Spleen (tissue), 11 donors: ENCODE data around the gene RAB3IL1. TPM values are rescaled to one million over a fixed set of nuclear protein-coding genes. Genes with fewer than 3 reads are reported as not detected.
"Not testable (repeated sequence)": the region's sequence is repeated elsewhere in the genome, so short reads cannot be mapped to it uniquely, and the experiment has no call there.

Experiments used
- DNase-seq: peaks from one replicate; pipeline ENCODE4 v3.0.0-alpha.2; 2020
- H3K27ac ChIP-seq, 8 donors: fragments of 200-600 bp; sonication (generic) in 7 of 8; 1 replicate in 4 of 8; 2 replicates in 4 of 8; pipeline versions ENCODE4 v1.5.0 to v1.8.0; 2016 to 2021; ENCODE audit warnings: inconsistent platforms in 4 of 8, mild to moderate bottlenecking in 4 of 8, moderate library complexity in 1 of 8
- H3K27me3 ChIP-seq, 7 donors: fragments of 200-600 bp; sonication (generic) in 6 of 7; replicated peaks in 1 of 7; 1 replicate in 4 of 7; 2 replicates in 3 of 7; pipeline versions ENCODE4 v1.5.0 to v1.8.0; 2016 to 2021; ENCODE audit warnings: inconsistent platforms in 3 of 7, mild to moderate bottlenecking in 1 of 7
- H3K36me3 ChIP-seq, 6 donors: fragments of 200-600 bp; sonication (generic) in 5 of 6; 1 replicate in 4 of 6; 2 replicates in 2 of 6; pipeline versions ENCODE4 v1.5.0 to v1.8.0; 2016 to 2021; ENCODE audit warnings: inconsistent platforms in 2 of 6
- H3K4me1 ChIP-seq, 6 donors: fragments of 200-600 bp; sonication (generic) in 5 of 6; 1 replicate in 3 of 6; 2 replicates in 3 of 6; pipeline versions ENCODE4 v1.5.0 to v1.8.0; 2016 to 2021; ENCODE audit warnings: inconsistent platforms in 3 of 6
- H3K4me3 ChIP-seq, 8 donors: fragments of 200-600 bp; sonication (generic) in 7 of 8; 1 replicate in 4 of 8; 2 replicates in 4 of 8; pipeline versions ENCODE4 v1.5.0 to v1.8.0; 2016 to 2021; ENCODE audit warnings: inconsistent platforms in 4 of 8, mild to moderate bottlenecking in 4 of 8, moderate library complexity in 2 of 8
- H3K9me3 ChIP-seq, 8 donors: fragments of 200-600 bp; sonication (generic) in 7 of 8; 1 replicate in 4 of 8; 2 replicates in 4 of 8; pipeline versions ENCODE4 v1.5.0 to v1.8.0; 2016 to 2021; ENCODE audit warnings: inconsistent platforms in 4 of 8
- POLR2A ChIP-seq, 3 donors: fragments of 450-650 bp; IDR thresholded peaks; one replicate each; pipeline ENCODE4 v1.5.1; 2017; ENCODE audit warnings: antibody characterized with exemption in 3 of 3, mild to moderate bottlenecking in 1 of 3
- POLR2AphosphoS5 ChIP-seq, 3 donors: sonication (generic); formaldehyde crosslinking; IDR thresholded peaks; one replicate each; pipeline ENCODE4 v1.5.1; 2017; ENCODE audit warnings: antibody characterized with exemption in 3 of 3
- WGBS, 5 donors: extraction: QIAGEN DNeasy Blood & Tissue Kit in 3 of 5; methylation state at CpG; one replicate each; pipeline versions ENCODE4 v1.1.5 to v1.1.7; 2013 to 2018; 5-methylcytosine and 5-hydroxymethylcytosine counted together
- intact Hi-C: fragments of 100-400 bp; cut with DNase I; formaldehyde crosslinking; loops from one replicate; pipeline ENCODE4 v1.15.0; 2023; ENCODE audit warnings: low total_unique reads
- polyA plus RNA-seq, 3 donors: library from polyadenylated mRNA; stranded (reverse); fragments of 200-250 nt; gene quantifications; one replicate each; pipeline ENCODE4 v1.2.1, GENCODE V29; 2013
- total RNA-seq, 7 donors: library from RNA; depleted of rRNA in 3 of 7; stranded (reverse); fragments of >200 nt in 3 of 7; fragmentation: NEBNext Ultra II Directional in 4 of 7; extraction: Animal tissue kit (Norgen Biotek cat#: 25700) in 4 of 7; gene quantifications; one replicate each; pipeline versions ENCODE4 v1.1.0 to v1.2.1, GENCODE V29; 2016 to 2021
- TF ChIP-seq, protein P1 (sequence below), 11 experiments: fragments of 200-600 bp in 7 of 11; fragments of 450-650 bp in 4 of 11; sonication (generic) in 4 of 11; IDR thresholded peaks in 8 of 11; conservative IDR thresholded peaks in 3 of 11; 1 replicate in 7 of 11; 2 replicates in 4 of 11; pipeline versions ENCODE4 v1.4.0 to v1.8.0; 2016 to 2021; ENCODE audit warnings: antibody characterized with exemption in 11 of 11, inconsistent platforms in 4 of 11, mild to moderate bottlenecking in 1 of 11
- donor health status: healthy with polysubstance abuse.
- donor health status: DM: no; HTN: no; CAD: no; lungs with moderate emphysema.
- donor health status: DM: no; HTN: no; CAD: no.
- donor health status: Bipolar disorder and iron deficiency.
- donor health status: healthy.
- donor health status: DM: no; HTN: no; CAD: no.
- donor health status: DM: yes; HTN: yes; CAD: no.

Gene RAB3IL1
- total and polyA plus RNA-seq, 10 donors = 6.5 to 57.1 (median 34.6) TPM

DNA sequence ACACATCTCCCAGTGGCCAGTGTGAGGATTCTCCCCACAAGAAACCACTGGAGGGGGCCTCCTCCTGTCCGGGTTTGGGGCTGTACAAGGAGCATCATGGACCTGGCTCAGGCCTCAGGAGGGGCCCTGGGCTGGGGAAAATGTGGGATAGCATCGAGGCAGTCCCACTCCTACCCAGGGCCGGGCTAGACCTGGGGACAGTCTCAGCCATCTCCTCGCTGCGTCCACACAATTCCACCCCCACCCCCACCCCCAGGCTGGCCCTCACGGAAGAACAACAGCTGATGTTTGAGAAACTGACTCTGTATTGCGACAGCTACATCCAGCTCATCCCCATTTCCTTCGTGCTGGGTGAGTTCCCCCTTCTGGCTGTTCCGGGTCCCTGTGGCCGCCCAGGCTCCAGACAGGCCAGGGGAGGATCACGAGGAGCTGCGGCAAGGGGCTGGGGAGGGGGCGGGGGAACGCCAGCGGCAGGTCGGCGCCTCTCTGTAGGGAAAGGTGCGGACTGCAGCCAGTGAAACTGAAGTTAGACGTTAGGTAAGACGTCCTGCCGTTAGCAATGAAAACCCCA, 37.6 kb upstream of the RAB3IL1 start:
- no peaks in the 10 kb centered on the region for H3K9me3 ChIP-seq
- TF ChIP-seq, protein P1, sequence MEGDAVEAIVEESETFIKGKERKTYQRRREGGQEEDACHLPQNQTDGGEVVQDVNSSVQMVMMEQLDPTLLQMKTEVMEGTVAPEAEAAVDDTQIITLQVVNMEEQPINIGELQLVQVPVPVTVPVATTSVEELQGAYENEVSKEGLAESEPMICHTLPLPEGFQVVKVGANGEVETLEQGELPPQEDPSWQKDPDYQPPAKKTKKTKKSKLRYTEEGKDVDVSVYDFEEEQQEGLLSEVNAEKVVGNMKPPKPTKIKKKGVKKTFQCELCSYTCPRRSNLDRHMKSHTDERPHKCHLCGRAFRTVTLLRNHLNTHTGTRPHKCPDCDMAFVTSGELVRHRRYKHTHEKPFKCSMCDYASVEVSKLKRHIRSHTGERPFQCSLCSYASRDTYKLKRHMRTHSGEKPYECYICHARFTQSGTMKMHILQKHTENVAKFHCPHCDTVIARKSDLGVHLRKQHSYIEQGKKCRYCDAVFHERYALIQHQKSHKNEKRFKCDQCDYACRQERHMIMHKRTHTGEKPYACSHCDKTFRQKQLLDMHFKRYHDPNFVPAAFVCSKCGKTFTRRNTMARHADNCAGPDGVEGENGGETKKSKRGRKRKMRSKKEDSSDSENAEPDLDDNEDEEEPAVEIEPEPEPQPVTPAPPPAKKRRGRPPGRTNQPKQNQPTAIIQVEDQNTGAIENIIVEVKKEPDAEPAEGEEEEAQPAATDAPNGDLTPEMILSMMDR (IDR thresholded peaks at IDR 0.05 in 8 of 11, conservative IDR thresholded peaks at IDR 0.05 in 3 of 11) = peak in 6 of 11 experiments; percentile 13 to 58 (median 27)
- TF ChIP-seq POLR2A (IDR thresholded peaks at IDR 0.05) (peak in 1 of 3 donors; percentile 1), POLR2AphosphoS5 (IDR thresholded peaks at IDR 0.05) (peak; percentile 75 to 87 (median 83))
- intact Hi-C loops = no loop called here
- WGBS, 5 donors = 8 to 11% (median 8%) methylated on average over 18 to 21 of the region's 21 CpGs
- peaks cover 0 to 22% (median 4%) of the 10 kb centered on the region in 7 donors for H3K27me3 ChIP-seq
- peaks cover 0 to 34% (median 3%) of the 10 kb centered on the region in 6 donors for H3K36me3 ChIP-seq
- DNase-seq = peak; percentile 91
- H3K27ac ChIP-seq = peak overlapping the region; percentile 27 to 98 (median 90)
- peak overlapping the region; percentile 21 to 71 (median 36) for H3K4me3 ChIP-seq
- peaks cover 3 to 54% (median 31%) of the 10 kb centered on the region in 6 donors for H3K4me1 ChIP-seq

GRCh38 chr11:61954106-61954850, 36.9 kb upstream of the RAB3IL1 start:
- TF ChIP-seq POLR2A (IDR thresholded peaks at IDR 0.05) (no peak), POLR2AphosphoS5 (IDR thresholded peaks at IDR 0.05) (no peak)
- TF ChIP-seq, protein P1 (IDR thresholded peaks at IDR 0.05 in 8 of 11, conservative IDR thresholded peaks at IDR 0.05 in 3 of 11) = no peak
- DNase-seq = no peak
- peak overlapping the region in 7 of 8 donors; percentile 67 to 98 (median 90) for H3K27ac ChIP-seq
- H3K4me3 ChIP-seq = peak overlapping the region in 4 of 8 donors; percentile 6 to 71 (median 44)
- intact Hi-C loops = no loop called here
- H3K27me3 ChIP-seq = peaks cover 0 to 22% (median 4%) of the 10 kb centered on the region in 7 donors
- WGBS, 5 donors = 88 to 93% (median 91%) methylated on average over 9 of the region's 9 CpGs
- no peaks in the 10 kb centered on the region for H3K9me3 ChIP-seq
- peaks cover 0 to 28% (median 3%) of the 10 kb centered on the region in 6 donors for H3K36me3 ChIP-seq
- H3K4me1 ChIP-seq = peaks cover 3 to 56% (median 34%) of the 10 kb centered on the region in 6 donors

GRCh38 chr11:61953632-61954031, 36.3 kb upstream of the RAB3IL1 start:
- Histone ChIP-seq H3K27ac (peak overlapping the region in 2 of 8 donors; percentile 91 to 98), H3K4me1 (peaks cover 3 to 55% (median 35%) of the 10 kb centered on the region in 6 donors), H3K27me3 (peaks cover 0 to 22% (median 4%) of the 10 kb centered on the region in 7 donors), H3K36me3 (peaks cover 0 to 22% (median 3%) of the 10 kb centered on the region in 6 donors)
- intact Hi-C loops, DNase-seq, H3K4me3 ChIP-seq, H3K9me3 ChIP-seq: not testable (repeated sequence)
- WGBS, 5 donors = 89 to 96% (median 93%) methylated on average over 5 of the region's 5 CpGs

- intact Hi-C loops = no loop called here
- TF ChIP-seq, protein P1 (IDR thresholded peaks at IDR 0.05 in 8 of 11, conservative IDR thresholded peaks at IDR 0.05 in 3 of 11) = no peak
- TF ChIP-seq POLR2A (IDR thresholded peaks at IDR 0.05) (no peak), POLR2AphosphoS5 (IDR thresholded peaks at IDR 0.05) (no peak)
- 88 to 95% (median 93%) methylated on average over 3 of the region's 3 CpGs for WGBS, 5 donors
Observed at GRCh38 chr11:61952882-61953281, 35.5 kb upstream of the RAB3IL1 start.

More at GRCh38 chr11:61952882-61953281, 35.5 kb upstream of the RAB3IL1 start:
- H3K4me1 ChIP-seq = peaks cover 3 to 59% (median 32%) of the 10 kb centered on the region in 6 donors
- H3K27ac ChIP-seq = no peak overlapping the region
- DNase-seq = no peak
- no peak overlapping the region for H3K4me3 ChIP-seq
- H3K36me3 ChIP-seq = peaks cover 0 to 15% (median 0%) of the 10 kb centered on the region in 6 donors
- H3K9me3 ChIP-seq = no peaks in the 10 kb centered on the region
- peaks cover 0 to 22% (median 4%) of the 10 kb centered on the region in 7 donors for H3K27me3 ChIP-seq
